GM18499 (cell line): ENCODE results near the gene FAM120AOS.

Source experiments
- ATAC-seq: cut with Tn5 transposase; IDR thresholded peaks from one replicate; pipeline ENCODE4 v1.9.1; 2021; ENCODE audit warnings: moderate number of reproducible peaks; ENCODE audit not compliant: insufficient read depth, unreplicated experiment

The FAM120AOS gene

DNA sequence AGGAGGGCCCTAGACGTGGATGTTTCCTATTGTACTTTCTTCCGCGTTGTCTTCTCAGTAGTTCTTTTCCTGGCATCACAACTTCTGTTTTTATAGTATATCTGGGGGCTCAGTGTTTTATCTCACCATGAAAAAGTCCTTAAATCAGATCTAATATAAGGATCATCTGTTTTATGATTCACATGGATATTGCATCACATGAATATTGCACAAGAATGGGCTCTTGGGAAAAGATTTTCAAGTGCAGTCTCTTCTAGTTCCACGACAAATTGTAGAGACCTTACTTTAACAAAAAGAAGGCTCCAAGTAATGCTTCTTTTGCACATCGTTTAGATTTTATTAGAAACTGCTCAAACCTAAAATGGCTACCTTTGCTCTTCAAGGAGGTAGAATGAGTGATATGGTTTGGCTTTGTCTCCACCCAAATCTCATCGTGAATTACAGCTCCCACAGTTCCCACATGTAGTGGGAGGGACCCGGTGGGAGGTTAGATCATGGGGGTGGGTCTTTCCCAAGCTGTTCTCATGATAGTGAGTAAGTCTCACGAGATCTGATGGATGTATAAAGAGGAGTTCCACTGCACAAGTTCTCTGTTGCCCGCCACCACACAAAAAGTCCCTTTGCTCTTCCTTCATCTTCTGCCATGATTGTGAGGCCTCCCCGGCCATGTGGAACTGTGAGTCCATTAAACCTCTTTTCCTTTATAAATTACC is 55.6 kb downstream of the FAM120AOS start:
- no peak for ATAC-seq
